ENCODE measurements around the gene NAPSA.

NAPSA gene

DNA sequence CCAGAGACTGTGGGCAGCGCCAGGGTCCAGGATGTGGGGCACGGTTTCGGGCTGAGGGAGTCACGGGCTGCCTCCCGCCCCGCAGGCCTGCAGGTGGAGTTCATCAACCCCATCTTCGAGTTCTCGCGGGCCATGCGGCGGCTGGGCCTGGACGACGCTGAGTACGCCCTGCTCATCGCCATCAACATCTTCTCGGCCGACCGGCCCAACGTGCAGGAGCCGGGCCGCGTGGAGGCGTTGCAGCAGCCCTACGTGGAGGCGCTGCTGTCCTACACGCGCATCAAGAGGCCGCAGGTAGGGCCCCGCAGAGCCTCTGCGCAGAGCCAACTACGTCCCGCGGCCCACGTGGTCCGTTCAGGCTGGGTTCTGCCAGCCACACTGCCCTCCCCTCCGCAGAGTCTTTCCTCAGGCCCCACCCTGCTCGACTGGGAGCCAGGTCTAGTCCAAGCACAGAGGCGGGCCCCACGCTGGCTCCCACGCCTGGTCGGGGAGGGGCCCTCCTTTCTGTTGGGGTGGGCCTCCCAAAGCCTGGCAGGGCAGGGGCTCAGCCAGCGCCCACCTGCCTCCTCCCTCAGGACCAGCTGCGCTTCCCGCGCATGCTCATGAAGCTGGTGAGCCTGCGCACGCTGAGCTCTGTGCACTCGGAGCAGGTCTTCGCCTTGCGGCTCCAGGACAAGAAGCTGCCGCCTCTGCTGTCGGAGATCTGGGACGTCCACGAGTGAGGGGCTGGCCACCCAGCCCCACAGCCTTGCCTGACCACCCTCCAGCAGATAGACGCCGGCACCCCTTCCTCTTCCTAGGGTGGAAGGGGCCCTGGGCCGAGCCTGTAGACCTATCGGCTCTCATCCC, 16.7 kb upstream of the NAPSA start:
- H3K4me1 Mint-ChIP-seq: peaks cover 27% of the 10 kb centered on the region
- peaks cover 40% of the 10 kb centered on the region for H3K36me3 Mint-ChIP-seq (ENCODE audit: low read depth)
- no peak for TF ChIP-seq CTCF (IDR thresholded peaks at IDR 0.05)
- H3K27ac Mint-ChIP-seq: no peak overlapping the region
- no peak overlapping the region for H3K4me3 Mint-ChIP-seq
- no peaks in the 10 kb centered on the region for H3K9me3 Mint-ChIP-seq
- DNase-seq: no peak
- H3K27me3 Mint-ChIP-seq (ENCODE audit: low read depth, poor library complexity): no peaks in the 10 kb centered on the region

DNA sequence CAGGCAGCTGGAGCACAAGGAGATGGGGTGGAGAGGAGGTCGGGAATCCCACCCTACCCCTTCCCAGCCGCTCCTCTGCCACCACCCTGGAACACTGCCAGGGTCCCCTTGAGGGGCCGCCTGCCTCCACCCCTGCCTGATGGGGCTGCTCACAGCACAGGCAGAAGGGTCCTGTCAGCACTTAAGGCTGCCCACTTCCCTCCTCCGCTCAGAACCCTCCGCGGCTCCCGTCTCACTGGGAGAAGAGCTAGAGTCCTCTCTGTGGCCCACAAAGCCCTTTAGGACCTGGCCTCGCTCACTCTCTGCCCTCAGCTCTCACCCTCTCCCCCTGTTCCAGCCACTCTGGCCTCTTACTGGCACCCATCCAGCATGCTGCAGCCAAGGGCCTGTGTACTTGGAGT, 15.3 kb upstream of the NAPSA start:
- Mint-ChIP-seq H3K27me3 (ENCODE audit: low read depth, poor library complexity) (no peaks in the 10 kb centered on the region), H3K4me3 (no peak overlapping the region), H3K4me1 (peaks cover 24% of the 10 kb centered on the region), H3K9me3 (no peaks in the 10 kb centered on the region), H3K27ac (no peak overlapping the region), H3K36me3 (ENCODE audit: low read depth) (peaks cover 39% of the 10 kb centered on the region)
- no peak for TF ChIP-seq CTCF (IDR thresholded peaks at IDR 0.05)
- no peak for DNase-seq

DNA sequence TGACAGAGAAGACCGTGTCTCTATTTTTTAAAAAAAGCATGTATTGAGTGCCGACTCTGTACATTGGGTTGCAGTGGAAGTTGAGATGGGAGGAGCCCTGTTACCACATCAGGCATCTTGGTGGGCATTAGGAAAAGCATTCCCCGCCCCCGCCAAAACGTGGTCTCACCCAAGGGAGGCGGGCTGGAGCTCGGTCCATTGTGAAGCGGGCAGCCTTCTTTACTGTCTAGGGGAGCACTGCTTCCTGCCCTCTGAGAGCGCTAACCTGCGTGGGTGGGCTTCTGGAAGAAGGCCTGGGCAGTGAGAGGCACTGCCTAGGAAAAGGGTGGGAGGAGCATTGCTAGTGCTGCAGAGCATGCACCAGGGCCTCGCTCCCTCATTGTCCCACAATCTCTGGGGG, 14.7 kb upstream of the NAPSA start:
- Mint-ChIP-seq H3K4me1 (peaks cover 19% of the 10 kb centered on the region), H3K9me3 (no peaks in the 10 kb centered on the region), H3K36me3 (ENCODE audit: low read depth) (peaks cover 36% of the 10 kb centered on the region), H3K27ac (no peak overlapping the region), H3K4me3 (no peak overlapping the region), H3K27me3 (ENCODE audit: low read depth, poor library complexity) (no peaks in the 10 kb centered on the region)
- TF ChIP-seq CTCF (IDR thresholded peaks at IDR 0.05): no peak
- DNase-seq: no peak

DNA sequence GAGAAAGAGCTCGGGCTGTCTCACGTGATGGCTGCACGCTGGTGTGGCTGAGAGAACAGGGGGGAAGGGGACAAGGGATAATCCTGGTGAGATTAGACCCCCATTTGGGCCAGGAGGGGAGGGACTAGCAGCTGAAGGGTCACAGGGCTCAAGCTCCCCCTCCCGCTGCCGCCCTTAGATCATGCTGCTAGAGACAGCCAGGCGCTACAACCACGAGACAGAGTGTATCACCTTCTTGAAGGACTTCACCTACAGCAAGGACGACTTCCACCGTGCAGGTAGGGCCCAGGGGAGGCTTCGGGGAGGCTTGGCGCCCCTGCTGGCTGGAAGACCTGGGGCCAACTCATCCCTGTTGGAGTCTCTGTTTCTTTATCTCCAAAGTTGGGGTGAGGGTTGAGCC, 14.2 kb upstream of the NAPSA start:
- Mint-ChIP-seq H3K4me3 (no peak overlapping the region), H3K27me3 (ENCODE audit: low read depth, poor library complexity) (no peaks in the 10 kb centered on the region), H3K36me3 (ENCODE audit: low read depth) (peaks cover 31% of the 10 kb centered on the region), H3K9me3 (no peaks in the 10 kb centered on the region), H3K4me1 (peaks cover 14% of the 10 kb centered on the region), H3K27ac (no peak overlapping the region)
- no peak for DNase-seq
- TF ChIP-seq CTCF (IDR thresholded peaks at IDR 0.05): no peak

DNA sequence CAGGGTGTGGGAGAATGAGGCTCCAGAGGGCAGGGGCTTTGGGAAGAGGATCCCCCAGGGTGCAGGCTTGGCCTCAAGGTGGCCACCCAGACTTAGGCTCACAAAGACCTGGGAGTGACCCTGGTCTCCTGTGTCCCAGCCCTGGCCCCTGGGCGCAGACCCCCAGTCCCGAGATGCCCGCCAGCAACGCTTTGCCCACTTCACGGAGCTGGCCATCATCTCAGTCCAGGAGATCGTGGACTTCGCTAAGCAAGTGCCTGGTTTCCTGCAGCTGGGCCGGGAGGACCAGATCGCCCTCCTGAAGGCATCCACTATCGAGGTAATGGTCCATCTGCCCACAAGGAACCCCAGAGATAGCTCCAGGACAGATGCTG, 13.4 kb upstream of the NAPSA start:
- Mint-ChIP-seq H3K36me3 (ENCODE audit: low read depth) (peaks cover 30% of the 10 kb centered on the region), H3K27ac (no peak overlapping the region), H3K4me1 (peaks cover 8% of the 10 kb centered on the region), H3K9me3 (no peaks in the 10 kb centered on the region), H3K4me3 (no peak overlapping the region), H3K27me3 (ENCODE audit: low read depth, poor library complexity) (no peaks in the 10 kb centered on the region)
- no peak for DNase-seq
- TF ChIP-seq CTCF (IDR thresholded peaks at IDR 0.05): no peak
